Vagina (tissue), 2 donors: ENCODE measurements around the gene TMEM191C.
"Not testable (repeated sequence)": the region's sequence is repeated elsewhere in the genome, so short reads cannot be mapped to it uniquely, and the experiment has no call there.

Experiments
- POLR2A ChIP-seq, 2 donors: fragments of 450-650 bp; IDR thresholded peaks; one replicate each; pipeline ENCODE4 v1.6.1; 2017; ENCODE audit warnings: antibody characterized with exemption in 2 of 2, mild to moderate bottlenecking in 2 of 2, moderate library complexity in 2 of 2
- TF ChIP-seq, protein P1 (sequence below), 3 experiments: fragments of 450-650 bp in 2 of 3; fragments of 200-600 bp in 1 of 3; sonication (generic) in 1 of 3; IDR thresholded peaks; one replicate each; pipeline ENCODE4 v1.5.1; 2017 to 2019; ENCODE audit warnings: antibody characterized with exemption in 3 of 3, mild to moderate bottlenecking in 2 of 3, moderate library complexity in 2 of 3

DNA sequence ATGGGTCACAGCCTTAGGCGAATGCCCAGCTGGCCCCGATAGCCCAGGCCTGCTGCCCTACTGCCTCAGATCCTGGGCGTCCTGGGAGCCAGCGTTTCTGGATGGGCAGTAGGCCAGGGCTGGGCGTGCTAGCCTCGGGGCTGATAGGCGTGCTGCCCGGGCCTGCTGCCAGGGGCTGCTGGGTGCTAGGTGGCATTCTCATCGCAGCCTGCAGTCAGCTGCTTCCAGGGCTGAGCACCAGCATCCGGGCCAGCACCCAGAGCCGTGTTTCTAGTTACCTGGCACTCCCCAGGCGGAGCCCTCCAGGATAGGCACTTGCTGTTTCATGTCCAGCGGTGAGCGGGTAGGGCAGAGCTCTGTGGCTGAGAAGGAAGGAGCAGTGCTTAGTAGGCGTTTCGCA is 26.5 kb upstream of the TMEM191C start:
- TF ChIP-seq, protein P1, sequence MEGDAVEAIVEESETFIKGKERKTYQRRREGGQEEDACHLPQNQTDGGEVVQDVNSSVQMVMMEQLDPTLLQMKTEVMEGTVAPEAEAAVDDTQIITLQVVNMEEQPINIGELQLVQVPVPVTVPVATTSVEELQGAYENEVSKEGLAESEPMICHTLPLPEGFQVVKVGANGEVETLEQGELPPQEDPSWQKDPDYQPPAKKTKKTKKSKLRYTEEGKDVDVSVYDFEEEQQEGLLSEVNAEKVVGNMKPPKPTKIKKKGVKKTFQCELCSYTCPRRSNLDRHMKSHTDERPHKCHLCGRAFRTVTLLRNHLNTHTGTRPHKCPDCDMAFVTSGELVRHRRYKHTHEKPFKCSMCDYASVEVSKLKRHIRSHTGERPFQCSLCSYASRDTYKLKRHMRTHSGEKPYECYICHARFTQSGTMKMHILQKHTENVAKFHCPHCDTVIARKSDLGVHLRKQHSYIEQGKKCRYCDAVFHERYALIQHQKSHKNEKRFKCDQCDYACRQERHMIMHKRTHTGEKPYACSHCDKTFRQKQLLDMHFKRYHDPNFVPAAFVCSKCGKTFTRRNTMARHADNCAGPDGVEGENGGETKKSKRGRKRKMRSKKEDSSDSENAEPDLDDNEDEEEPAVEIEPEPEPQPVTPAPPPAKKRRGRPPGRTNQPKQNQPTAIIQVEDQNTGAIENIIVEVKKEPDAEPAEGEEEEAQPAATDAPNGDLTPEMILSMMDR (IDR thresholded peaks at IDR 0.05): not testable (repeated sequence)
- TF ChIP-seq POLR2A (IDR thresholded peaks at IDR 0.05): not testable (repeated sequence)
